AG04450 (cell line): ENCODE data around the gene ZSCAN25. TPM values are rescaled to one million over a fixed set of nuclear protein-coding genes. Genes with fewer than 3 reads are reported as not detected.

Source experiments
- CTCF ChIA-PET: fragments of 300-600, 350-600 bp; formaldehyde crosslinking; extraction: SDS; loops from one replicate; lab custom pipeline; 2022; ENCODE audit warnings: antibody characterized with exemption, inconsistent platforms; lab: Charles Lee
- POLR2A ChIA-PET: fragments of 350-600 bp; formaldehyde crosslinking; extraction: SDS; loops from one replicate; lab custom pipeline; 2021; ENCODE audit warnings: antibody characterized with exemption, inconsistent platforms; lab: Yijun Ruan, JAX
- DNase-seq: peaks from one replicate; pipeline ENCODE4 v3.0.0-alpha.2; 2011; ENCODE audit warnings: low read depth, low spot score
- H3K27ac ChIP-seq: one replicate; pipeline ENCODE4 v1.5.1; 2012; ENCODE audit warnings: low read depth, low read length, control low read depth
- H3K27me3 ChIP-seq: one replicate; pipeline ENCODE4 v1.6.0; 2012; ENCODE audit warnings: low read length; ENCODE audit not compliant: control insufficient read depth, insufficient read depth
- H3K4me3 ChIP-seq: 2 replicates; pipeline ENCODE4 v1.5.1; 2011; ENCODE audit warnings: mild to moderate bottlenecking, low read depth, low read length, control low read depth
- H3K9me3 ChIP-seq: 2 replicates; pipeline ENCODE4 v1.5.1; 2012; ENCODE audit warnings: low read length; ENCODE audit not compliant: control insufficient read depth, insufficient read depth
- CTCF ChIP-seq: IDR thresholded peaks from 2 replicates; pipeline ENCODE4 v1.5.1; 2011; ENCODE audit warnings: low read depth, low read length, control low read depth, inconsistent platforms
- polyA plus RNA-seq: library from polyadenylated mRNA; depleted of rRNA; stranded (reverse); fragments of >200 nt; gene quantifications from 2 replicates; pipeline ENCODE4 v1.2.3, GENCODE V29; 2011

The ZSCAN25 gene
- polyA plus RNA-seq, 1 experiment, result 6.4 TPM

- no peaks in the 10 kb centered on the region; the same call in 1 of the 2 replicates for H3K9me3 ChIP-seq
- ChIA-PET CTCF (no interaction called here), POLR2A (no interaction called here)
- TF ChIP-seq CTCF, result no peak
- no peak overlapping the region for H3K27ac ChIP-seq
- no peak for DNase-seq
- no peaks in the 10 kb centered on the region for H3K27me3 ChIP-seq
- H3K4me3 ChIP-seq, result no peak overlapping the region
Observed at GRCh38 chr7:99643464-99643863, 26.7 kb downstream of the ZSCAN25 start.

GRCh38 chr7:99644431-99644830 is 27.7 kb downstream of the ZSCAN25 start:
- TF ChIP-seq CTCF, result no peak
- no peaks in the 10 kb centered on the region; the same call in 1 of the 2 replicates for H3K9me3 ChIP-seq
- no peak for DNase-seq
- H3K27ac ChIP-seq, result no peak overlapping the region
- CTCF ChIA-PET, result no interaction called here
- H3K4me3 ChIP-seq, result no peak overlapping the region
- H3K27me3 ChIP-seq, result no peaks in the 10 kb centered on the region
- POLR2A ChIA-PET, result no interaction called here

GRCh38 chr7:99645590-99645989 is 28.8 kb downstream of the ZSCAN25 start:
- Histone ChIP-seq H3K9me3 (no peaks in the 10 kb centered on the region; the same call in 1 of the 2 replicates), H3K27me3 (no peaks in the 10 kb centered on the region), H3K27ac (no peak overlapping the region), H3K4me3 (no peak overlapping the region)
- TF ChIP-seq CTCF, result no peak
- POLR2A ChIA-PET, result no interaction called here
- CTCF ChIA-PET, result no interaction called here
- DNase-seq, result no peak

GRCh38 chr7:99648843-99649242 is 32.1 kb downstream of the ZSCAN25 start:
- ChIA-PET CTCF (no interaction called here), POLR2A (no interaction called here)
- no peak for DNase-seq

GRCh38 chr7:99651290-99651689 is 34.5 kb downstream of the ZSCAN25 start:
- ChIA-PET POLR2A (no interaction called here), CTCF (no interaction called here)
- Histone ChIP-seq H3K27me3 (no peaks in the 10 kb centered on the region), H3K4me3 (no peak overlapping the region), H3K27ac (no peak overlapping the region), H3K9me3 (no peaks in the 10 kb centered on the region)
- no peak for DNase-seq
- TF ChIP-seq CTCF, result no peak

More at GRCh38 chr7:99648843-99649242, 32.1 kb downstream of the ZSCAN25 start:
- Histone ChIP-seq H3K9me3 (no peaks in the 10 kb centered on the region; the same call in 1 of the 2 replicates), H3K27me3 (no peaks in the 10 kb centered on the region), H3K4me3 (no peak overlapping the region), H3K27ac (no peak overlapping the region)
- TF ChIP-seq CTCF, result no peak
